HEK293 (cell line): Measurements from ENCODE around the gene F9.
"Not testable (repeated sequence)": the region's sequence is repeated elsewhere in the genome, so short reads cannot be mapped to it uniquely, and the experiment has no call there.

Experiments
- CTCF ChIA-PET: fragments of 350-600 bp; formaldehyde crosslinking; extraction: SDS; loops from one replicate; lab custom pipeline; 2021; ENCODE audit warnings: antibody characterized with exemption; lab: Yijun Ruan, JAX
- POLR2A ChIA-PET: fragments of 300-600 bp; formaldehyde crosslinking; extraction: SDS; loops from one replicate; lab custom pipeline; 2020; ENCODE audit warnings: antibody characterized with exemption, inconsistent platforms; lab: Yijun Ruan, JAX
- H3K27ac ChIP-seq: fragments of 200-500 bp; sonication (Bioruptor generic); 2 replicates; pipeline ENCODE4 v1.5.1; 2014; ENCODE audit warnings: low read depth, low read length, control low read depth, inconsistent platforms; ENCODE audit errors: extremely low read depth
- H3K36me3 ChIP-seq, 2 experiments: fragments of 200-500 bp in 1 of 2; sonication (Bioruptor generic) in 1 of 2; 1 replicate in 1 of 2; 2 replicates in 1 of 2; pipeline ENCODE4 v1.5.1; 2014 to 2017; ENCODE audit warnings: inconsistent platforms in 2 of 2, low read length in 2 of 2; ENCODE audit not compliant: control insufficient read depth in 2 of 2, insufficient read depth in 1 of 2
- H3K4me1 ChIP-seq: fragments of 200-500 bp; sonication (Bioruptor generic); 2 replicates; pipeline ENCODE4 v1.5.1; 2014; ENCODE audit warnings: mild to moderate bottlenecking, low read length, inconsistent platforms; ENCODE audit not compliant: control insufficient read depth, insufficient read depth
- H3K4me3 ChIP-seq: 2 replicates; pipeline ENCODE4 v1.5.1; 2011; ENCODE audit warnings: low read depth, mild to moderate bottlenecking, control low read depth, low read length, moderate library complexity
- H3K9me3 ChIP-seq: fragments of 200-500 bp; sonication (Bioruptor generic); 2 replicates; pipeline ENCODE4 v1.5.1; 2014; ENCODE audit warnings: low read depth, low read length, inconsistent platforms; ENCODE audit not compliant: control insufficient read depth, insufficient read depth
- ATF2 ChIP-seq: fragments of 450-650 bp; formaldehyde crosslinking; IDR thresholded peaks from 2 replicates; pipeline ENCODE4 v1.5.1; 2016; ENCODE audit warnings: missing biosample characterization, missing genetic modification characterization, low read depth
- ELK4 ChIP-seq: IDR thresholded peaks from 2 replicates; pipeline ENCODE4 v1.6.1; 2011; ENCODE audit warnings: mild to moderate bottlenecking, low read depth, low read length, borderline replicate concordance
- HOXD13 ChIP-seq: sonication (generic); formaldehyde crosslinking; IDR thresholded peaks from 2 replicates; pipeline ENCODE4 v1.8.0; 2022; ENCODE audit warnings: missing genetic modification reagents, borderline replicate concordance
- INSM2 ChIP-seq: fragments of 450-650 bp; formaldehyde crosslinking; IDR thresholded peaks from 2 replicates; pipeline ENCODE4 v1.5.1; 2016; ENCODE audit warnings: missing biosample characterization, missing genetic modification characterization
- SCRT1 ChIP-seq: fragments of 450-650 bp; formaldehyde crosslinking; IDR thresholded peaks from 2 replicates; pipeline ENCODE4 v1.5.1; 2016; ENCODE audit warnings: missing biosample characterization, missing genetic modification characterization, borderline replicate concordance
- SCRT2 ChIP-seq: fragments of 450-650 bp; formaldehyde crosslinking; IDR thresholded peaks from 2 replicates; pipeline ENCODE4 v1.5.1; 2016; ENCODE audit warnings: missing biosample characterization, missing genetic modification characterization
- TSHZ1 ChIP-seq: fragments of 450-650 bp; formaldehyde crosslinking; IDR thresholded peaks from 2 replicates; pipeline ENCODE4 v1.5.1; 2016; ENCODE audit warnings: missing biosample characterization, missing genetic modification characterization, borderline replicate concordance
- ZFP3 ChIP-seq: fragments of 450-650 bp; formaldehyde crosslinking; IDR thresholded peaks from 2 replicates; pipeline ENCODE4 v1.5.1; 2016; ENCODE audit warnings: low read depth, missing biosample characterization, missing genetic modification characterization
- ZNF157 ChIP-seq: fragments of 450-650 bp; formaldehyde crosslinking; IDR thresholded peaks from 2 replicates; pipeline ENCODE4 v1.5.1; 2016; ENCODE audit warnings: missing biosample characterization, missing genetic modification characterization
- ZNF16 ChIP-seq: fragments of 450-650 bp; formaldehyde crosslinking; IDR thresholded peaks from 2 replicates; pipeline ENCODE4 v1.5.1; 2016; ENCODE audit warnings: low read depth, missing biosample characterization, missing genetic modification characterization
- ZNF302 ChIP-seq: fragments of 450-650 bp; formaldehyde crosslinking; IDR thresholded peaks from 2 replicates; pipeline ENCODE4 v1.5.1; 2016; ENCODE audit warnings: missing biosample characterization, missing genetic modification characterization, low read depth
- ZNF350 ChIP-seq: fragments of 450-650 bp; formaldehyde crosslinking; IDR thresholded peaks from 2 replicates; pipeline ENCODE4 v1.5.0; 2017; ENCODE audit warnings: missing biosample characterization, mild to moderate bottlenecking, missing genetic modification characterization
- ZNF398 ChIP-seq: fragments of 450-650 bp; formaldehyde crosslinking; IDR thresholded peaks from 2 replicates; pipeline ENCODE4 v1.5.1; 2017; ENCODE audit warnings: missing biosample characterization, missing genetic modification characterization
- ZNF404 ChIP-seq: fragments of 450-650 bp; formaldehyde crosslinking; IDR thresholded peaks from 2 replicates; pipeline ENCODE4 v1.5.1; 2017; ENCODE audit warnings: missing biosample characterization, missing genetic modification characterization
- ZNF449 ChIP-seq: fragments of 450-650 bp; formaldehyde crosslinking; IDR thresholded peaks from 2 replicates; pipeline ENCODE4 v1.5.1; 2017; ENCODE audit warnings: missing biosample characterization, mild to moderate bottlenecking, missing genetic modification characterization, moderate library complexity
- ZNF530 ChIP-seq: fragments of 450-650 bp; formaldehyde crosslinking; IDR thresholded peaks from 2 replicates; pipeline ENCODE4 v1.5.1; 2016; ENCODE audit warnings: low read depth, missing biosample characterization, missing genetic modification characterization
- ZNF555 ChIP-seq: fragments of 450-650 bp; formaldehyde crosslinking; conservative IDR thresholded peaks from 2 replicates; pipeline ENCODE4 v1.5.1; 2017; ENCODE audit warnings: missing biosample characterization, mild to moderate bottlenecking, missing genetic modification characterization, inconsistent platforms
- ZNF670 ChIP-seq: fragments of 450-650 bp; formaldehyde crosslinking; IDR thresholded peaks from 2 replicates; pipeline ENCODE4 v1.5.1; 2016; ENCODE audit warnings: missing biosample characterization, missing genetic modification characterization, low read depth
- ZNF677 ChIP-seq: fragments of 450-650 bp; IDR thresholded peaks from 2 replicates; pipeline ENCODE4 v1.5.0; 2018; ENCODE audit warnings: missing biosample characterization, mild to moderate bottlenecking, missing genetic modification characterization, moderate library complexity

F9 gene

GRCh38 chrX:139528829-139529228 lies 1.7 kb upstream of the F9 start:
- H3K27ac ChIP-seq, CTCF ChIA-PET, H3K36me3 ChIP-seq, H3K4me1 ChIP-seq, POLR2A ChIA-PET, H3K4me3 ChIP-seq, H3K9me3 ChIP-seq: not testable (repeated sequence)
- peak; percentile 87 for TF ChIP-seq SCRT1 (tag by site-specific recombination)
- peak; percentile 88 for TF ChIP-seq SCRT2

- ChIA-PET CTCF (no interaction called here), POLR2A (no interaction called here)
- no peaks in the 10 kb centered on the region for H3K36me3 ChIP-seq
- H3K9me3 ChIP-seq: no peaks in the 10 kb centered on the region
- TF ChIP-seq ZNF350 (no peak), ZNF398 (tag by site-specific recombination) (no peak), SCRT2 (no peak), ZNF670 (tag by site-specific recombination) (no peak), ZNF16 (tag by site-specific recombination) (no peak), HOXD13 (CRISPR knock-in tag) (no peak), INSM2 (tag by site-specific recombination) (no peak), ZNF530 (tag by site-specific recombination) (no peak), ZNF302 (tag by site-specific recombination) (no peak), ZNF157 (tag by site-specific recombination) (no peak), ELK4 (no peak)
- H3K4me1 ChIP-seq: no peaks in the 10 kb centered on the region
- no peak overlapping the region for H3K27ac ChIP-seq
- H3K4me3 ChIP-seq: no peak overlapping the region
Observed at GRCh38 chrX:139532834-139533233, 2.3 kb downstream of the F9 start.

GRCh38 chrX:139533444-139533843 lies 2.9 kb downstream of the F9 start:
- Histone ChIP-seq H3K27ac (no peak overlapping the region), H3K4me3 (no peak overlapping the region), H3K4me1 (no peaks in the 10 kb centered on the region), H3K9me3 (no peaks in the 10 kb centered on the region), H3K36me3 (no peaks in the 10 kb centered on the region)
- POLR2A ChIA-PET: no interaction called here
- CTCF ChIA-PET: no interaction called here
- TF ChIP-seq ZFP3 (tag by site-specific recombination) (no peak), ZNF404 (no peak), TSHZ1 (tag by site-specific recombination) (no peak), ATF2 (tag by site-specific recombination) (no peak), ZNF555 (tag by site-specific recombination) (no peak), ZNF449 (no peak), ZNF677 (no peak)
